Measurements from ENCODE around the gene CHCHD3.

GRCh38 chr7:132872034-132872433, 209.9 kb downstream of the CHCHD3 start:
- TF ChIP-seq, protein P1, sequence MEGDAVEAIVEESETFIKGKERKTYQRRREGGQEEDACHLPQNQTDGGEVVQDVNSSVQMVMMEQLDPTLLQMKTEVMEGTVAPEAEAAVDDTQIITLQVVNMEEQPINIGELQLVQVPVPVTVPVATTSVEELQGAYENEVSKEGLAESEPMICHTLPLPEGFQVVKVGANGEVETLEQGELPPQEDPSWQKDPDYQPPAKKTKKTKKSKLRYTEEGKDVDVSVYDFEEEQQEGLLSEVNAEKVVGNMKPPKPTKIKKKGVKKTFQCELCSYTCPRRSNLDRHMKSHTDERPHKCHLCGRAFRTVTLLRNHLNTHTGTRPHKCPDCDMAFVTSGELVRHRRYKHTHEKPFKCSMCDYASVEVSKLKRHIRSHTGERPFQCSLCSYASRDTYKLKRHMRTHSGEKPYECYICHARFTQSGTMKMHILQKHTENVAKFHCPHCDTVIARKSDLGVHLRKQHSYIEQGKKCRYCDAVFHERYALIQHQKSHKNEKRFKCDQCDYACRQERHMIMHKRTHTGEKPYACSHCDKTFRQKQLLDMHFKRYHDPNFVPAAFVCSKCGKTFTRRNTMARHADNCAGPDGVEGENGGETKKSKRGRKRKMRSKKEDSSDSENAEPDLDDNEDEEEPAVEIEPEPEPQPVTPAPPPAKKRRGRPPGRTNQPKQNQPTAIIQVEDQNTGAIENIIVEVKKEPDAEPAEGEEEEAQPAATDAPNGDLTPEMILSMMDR (IDR thresholded peaks at IDR 0.05): no peak
- no peak for TF ChIP-seq ZFX (IDR thresholded peaks at IDR 0.05; ENCODE audit: borderline replicate concordance)

Measured in 22Rv1 (cell line).